Measurements from ENCODE around the gene ATP2B3.

ATP2B3 gene

GRCh38 chrX:153537526-153538295 is 20.3 kb downstream of the ATP2B3 start:
- TF ChIP-seq ELF4 (IDR thresholded peaks at IDR 0.05): no peak
- TF ChIP-seq SP1 (IDR thresholded peaks at IDR 0.05): no peak
- no peak for TF ChIP-seq SUZ12 (IDR thresholded peaks at IDR 0.05)
- TF ChIP-seq BHLHE40 (IDR thresholded peaks at IDR 0.05; ENCODE audit: borderline replicate concordance): no peak
- TF ChIP-seq NFRKB (IDR thresholded peaks at IDR 0.05): no peak
- TF ChIP-seq FOXK2 (IDR thresholded peaks at IDR 0.05): no peak
- TF ChIP-seq ZNF384 (IDR thresholded peaks at IDR 0.05): no peak
- TF ChIP-seq FOXA1 (IDR thresholded peaks at IDR 0.05): no peak
- TF ChIP-seq L3MBTL2 (conservative IDR thresholded peaks at IDR 0.05): no peak
- TF ChIP-seq TARDBP (IDR thresholded peaks at IDR 0.05): no peak
- TF ChIP-seq PKNOX1 (IDR thresholded peaks at IDR 0.05): no peak
- TF ChIP-seq FOXM1 (IDR thresholded peaks at IDR 0.05; ENCODE audit: borderline replicate concordance): no peak
- TF ChIP-seq ARNT (IDR thresholded peaks at IDR 0.05): no peak
- no peak for TF ChIP-seq LEF1 (IDR thresholded peaks at IDR 0.05; ENCODE audit: borderline replicate concordance)
- no peak for TF ChIP-seq HDGF (IDR thresholded peaks at IDR 0.05; ENCODE audit: borderline replicate concordance)
- no peak for TF ChIP-seq CTBP1 (IDR thresholded peaks at IDR 0.05; ENCODE audit: borderline replicate concordance)
- no peak for DNase-seq (ENCODE audit: extremely low spot score)
- CTCF ChIA-PET: interaction anchor here (0.9 to 3.9 kb wide), 4 partner anchors 10 to 170 kb away, joined by 3 to 37 read pairs (median 7); no protein-coding TSS in a partner anchor
- POLR2A ChIA-PET: no interaction called here

GRCh38 chrX:153538424-153538823 is 21.0 kb downstream of the ATP2B3 start:
- ChIA-PET POLR2A (no interaction called here), CTCF (interaction anchor here (1.3 to 3.9 kb wide), 7 partner anchors 10 to 175 kb away, joined by 3 to 37 read pairs (median 7); no protein-coding TSS in a partner anchor)
- TF ChIP-seq ELF4 (IDR thresholded peaks at IDR 0.05): no peak
- TF ChIP-seq HDGF (IDR thresholded peaks at IDR 0.05; ENCODE audit: borderline replicate concordance): no peak
- no peak for TF ChIP-seq PKNOX1 (IDR thresholded peaks at IDR 0.05)
- no peak for TF ChIP-seq FOXK2 (IDR thresholded peaks at IDR 0.05)
- TF ChIP-seq L3MBTL2 (conservative IDR thresholded peaks at IDR 0.05): no peak
- no peak for TF ChIP-seq SUZ12 (IDR thresholded peaks at IDR 0.05)
- TF ChIP-seq SP1 (IDR thresholded peaks at IDR 0.05): no peak
- TF ChIP-seq CTBP1 (IDR thresholded peaks at IDR 0.05; ENCODE audit: borderline replicate concordance): no peak
- no peak for TF ChIP-seq ARNT (IDR thresholded peaks at IDR 0.05)
- no peak for TF ChIP-seq FOXM1 (IDR thresholded peaks at IDR 0.05; ENCODE audit: borderline replicate concordance)
- TF ChIP-seq NFRKB (IDR thresholded peaks at IDR 0.05): no peak
- no peak for TF ChIP-seq TARDBP (IDR thresholded peaks at IDR 0.05)
- no peak for TF ChIP-seq BHLHE40 (IDR thresholded peaks at IDR 0.05; ENCODE audit: borderline replicate concordance)
- no peak for TF ChIP-seq ZNF384 (IDR thresholded peaks at IDR 0.05)
- TF ChIP-seq FOXA1 (IDR thresholded peaks at IDR 0.05): no peak
- no peak for TF ChIP-seq LEF1 (IDR thresholded peaks at IDR 0.05; ENCODE audit: borderline replicate concordance)
- DNase-seq (ENCODE audit: extremely low spot score): no peak

DNA sequence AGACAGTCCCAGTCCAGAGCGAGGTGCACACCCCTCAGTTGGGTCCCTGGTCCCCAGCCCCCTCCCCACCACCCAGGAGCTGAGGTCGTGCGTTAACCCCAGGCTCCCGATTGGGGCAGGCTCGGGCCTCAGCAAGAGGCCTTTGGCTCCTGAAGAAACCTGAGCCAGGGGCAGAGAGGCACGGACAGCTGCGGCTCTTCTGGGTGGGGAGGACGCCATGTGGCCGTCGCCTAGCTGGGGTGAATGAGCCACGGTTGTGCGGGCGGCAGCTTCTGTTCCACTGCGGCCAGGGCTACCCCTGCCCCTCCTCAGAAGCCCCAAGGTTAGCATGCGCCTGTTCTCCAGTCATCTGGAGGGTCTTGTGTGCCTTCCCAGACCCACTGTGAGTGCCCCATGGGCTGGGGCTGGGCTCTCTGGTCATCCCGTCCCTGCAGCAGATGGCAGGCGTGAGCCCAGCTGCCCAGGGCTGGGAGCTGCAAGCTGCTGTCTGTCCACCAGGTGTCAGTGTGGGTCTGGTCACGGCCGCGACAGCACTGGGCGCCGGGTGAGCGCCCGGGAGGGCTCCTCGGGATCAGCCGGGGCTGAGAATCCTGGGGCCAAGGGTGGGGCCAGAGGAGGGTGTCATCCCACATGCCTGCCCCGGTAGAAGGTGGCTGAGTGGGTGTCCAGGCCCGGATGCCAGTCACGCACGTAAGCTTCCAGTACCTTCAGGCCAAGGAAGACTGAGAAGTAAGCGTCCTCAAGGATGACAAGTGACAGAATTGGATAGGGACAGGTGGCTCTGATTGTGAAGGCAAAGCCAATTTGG is 21.9 kb downstream of the ATP2B3 start:
- peak; percentile 89 for DNase-seq (ENCODE audit: extremely low spot score)
- ChIA-PET CTCF (interaction anchor here (0.6 to 3.9 kb wide), 24 partner anchors 9 to 434 kb away, joined by 3 to 37 read pairs (median 4); partner anchors contain the start of gene DUSP9), POLR2A (no interaction called here)
- TF ChIP-seq FOXK2 (IDR thresholded peaks at IDR 0.05) (no peak), SUZ12 (IDR thresholded peaks at IDR 0.05) (no peak), FOXM1 (IDR thresholded peaks at IDR 0.05; ENCODE audit: borderline replicate concordance) (no peak), CTBP1 (IDR thresholded peaks at IDR 0.05; ENCODE audit: borderline replicate concordance) (no peak), SP1 (IDR thresholded peaks at IDR 0.05) (no peak), FOXA1 (IDR thresholded peaks at IDR 0.05) (no peak), ARNT (IDR thresholded peaks at IDR 0.05) (no peak), ELF4 (IDR thresholded peaks at IDR 0.05) (no peak), HDGF (IDR thresholded peaks at IDR 0.05; ENCODE audit: borderline replicate concordance) (no peak), LEF1 (IDR thresholded peaks at IDR 0.05; ENCODE audit: borderline replicate concordance) (no peak), PKNOX1 (IDR thresholded peaks at IDR 0.05) (no peak), ZNF384 (IDR thresholded peaks at IDR 0.05) (no peak), BHLHE40 (IDR thresholded peaks at IDR 0.05; ENCODE audit: borderline replicate concordance) (no peak)

GRCh38 chrX:153539979-153540358 is 22.5 kb downstream of the ATP2B3 start:
- ChIA-PET CTCF (interaction anchor here (0.8 to 3.9 kb wide), 17 partner anchors 8 to 433 kb away, joined by 3 to 37 read pairs (median 4); no protein-coding TSS in a partner anchor), POLR2A (no interaction called here)
- TF ChIP-seq ZNF384 (IDR thresholded peaks at IDR 0.05) (no peak), SP1 (IDR thresholded peaks at IDR 0.05) (no peak), ELF4 (IDR thresholded peaks at IDR 0.05) (no peak), L3MBTL2 (conservative IDR thresholded peaks at IDR 0.05) (no peak), FOXK2 (IDR thresholded peaks at IDR 0.05) (no peak), BHLHE40 (IDR thresholded peaks at IDR 0.05; ENCODE audit: borderline replicate concordance) (no peak), PKNOX1 (IDR thresholded peaks at IDR 0.05) (no peak), TARDBP (IDR thresholded peaks at IDR 0.05) (no peak), NFRKB (IDR thresholded peaks at IDR 0.05) (no peak), LEF1 (IDR thresholded peaks at IDR 0.05; ENCODE audit: borderline replicate concordance) (no peak), ARNT (IDR thresholded peaks at IDR 0.05) (no peak), FOXM1 (IDR thresholded peaks at IDR 0.05; ENCODE audit: borderline replicate concordance) (no peak), CTBP1 (IDR thresholded peaks at IDR 0.05; ENCODE audit: borderline replicate concordance) (no peak), SUZ12 (IDR thresholded peaks at IDR 0.05) (no peak), HDGF (IDR thresholded peaks at IDR 0.05; ENCODE audit: borderline replicate concordance) (no peak), FOXA1 (IDR thresholded peaks at IDR 0.05) (no peak)
- no peak for DNase-seq (ENCODE audit: extremely low spot score)
